Measurements from ENCODE around the gene PPARG. TPM values are rescaled to one million over a fixed set of nuclear protein-coding genes. Genes with fewer than 3 reads are reported as not detected.

The PPARG gene
- polyA plus RNA-seq, 1 donor (not counting 4 experiments of a cell fraction or from before 2014, with no cell fraction given), result 3.1 TPM

DNA sequence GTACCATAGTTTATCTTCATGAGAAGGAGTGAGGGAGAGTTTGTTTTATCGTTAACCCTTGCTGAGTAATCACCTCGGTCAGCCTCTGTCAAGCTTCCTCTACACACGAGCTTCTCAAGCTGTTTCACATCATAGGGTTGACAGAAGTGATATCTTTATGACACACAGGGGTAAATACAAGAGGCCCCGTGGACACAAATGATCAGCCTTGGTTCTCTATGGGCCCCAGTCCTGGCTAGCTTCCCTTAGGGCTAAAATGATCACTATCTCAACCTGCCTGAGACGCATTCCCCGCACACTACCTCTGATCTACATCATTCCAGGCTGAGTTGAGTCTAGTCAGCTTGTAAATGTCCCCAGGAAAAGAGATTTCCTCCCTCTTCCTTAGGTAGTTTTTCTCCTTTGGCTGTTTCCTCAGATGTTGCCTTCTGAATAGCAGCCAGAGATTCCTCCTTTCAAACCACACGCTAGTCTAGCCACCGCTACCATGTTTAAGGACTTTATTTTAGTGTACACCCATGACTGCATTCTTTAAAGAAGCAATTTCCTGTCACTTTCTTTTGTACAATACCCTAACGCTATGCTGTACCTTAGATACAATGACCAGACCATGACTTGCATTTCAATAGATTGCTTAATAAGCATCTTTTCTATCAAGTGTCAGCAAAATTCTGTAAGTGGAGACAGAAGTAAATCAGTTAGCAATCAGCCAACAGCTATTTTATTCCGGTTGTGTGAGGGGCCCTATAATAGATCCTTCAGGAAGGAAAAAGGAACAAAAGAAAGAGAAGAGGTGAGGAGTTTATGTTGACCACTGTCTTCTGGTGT lies 35.1 kb upstream of the PPARG start:
- no peak overlapping the region for H2AFZ ChIP-seq (ENCODE audit: control insufficient read depth, low read length)
- H4K20me1 ChIP-seq (ENCODE audit: control insufficient read depth, extremely low read depth, insufficient read depth, low read length), result no peaks in the 10 kb centered on the region
- H3K4me1 ChIP-seq (ENCODE audit: control insufficient read depth, extremely low read depth, insufficient read depth, low read length), result no peaks in the 10 kb centered on the region
- TF ChIP-seq EZH2 (IDR thresholded peaks at IDR 0.05; ENCODE audit: low read length), result no peak
- H3K4me3 ChIP-seq (ENCODE audit: control insufficient read depth in 2 of 3, extremely low read depth in 1 of 3, insufficient read depth in 2 of 3, low read depth in 1 of 3, low read length in 3 of 3), result no peak overlapping the region
- no peak overlapping the region for H3K27ac ChIP-seq (ENCODE audit: control insufficient read depth, insufficient read depth, low read length)
- no peaks in the 10 kb centered on the region for H3K79me2 ChIP-seq (ENCODE audit: control insufficient read depth, insufficient read depth, low read length)
- no peaks in the 10 kb centered on the region for H3K36me3 ChIP-seq (ENCODE audit: control insufficient read depth in 2 of 2, extremely low read depth in 1 of 2, insufficient read depth in 2 of 2, low read length in 2 of 2)
- no peak overlapping the region for H3K4me2 ChIP-seq (ENCODE audit: control insufficient read depth, extremely low read depth, insufficient read depth, low read depth, low read length)
- DNase-seq (ENCODE audit: low read depth, low spot score) (no peak), FAIRE-seq (no peak)
- H3K9me3 ChIP-seq (ENCODE audit: control insufficient read depth, low read depth, low read length), result no peaks in the 10 kb centered on the region
- no peaks in the 10 kb centered on the region for H3K9me1 ChIP-seq (ENCODE audit: control insufficient read depth, extremely low read depth, insufficient read depth, low read length)
- peaks cover 8% of the 10 kb centered on the region for H3K27me3 ChIP-seq (ENCODE audit: control insufficient read depth, extremely low read depth, insufficient read depth, low read length)
- dilution Hi-C loops (cut with MboI; ENCODE audit: extremely low pct_ligation_motif_present, low sequenced_read_pairs), result no loop called here
- H3K9ac ChIP-seq (ENCODE audit: control insufficient read depth, extremely low read depth, insufficient read depth, low read length), result no peak overlapping the region

DNA sequence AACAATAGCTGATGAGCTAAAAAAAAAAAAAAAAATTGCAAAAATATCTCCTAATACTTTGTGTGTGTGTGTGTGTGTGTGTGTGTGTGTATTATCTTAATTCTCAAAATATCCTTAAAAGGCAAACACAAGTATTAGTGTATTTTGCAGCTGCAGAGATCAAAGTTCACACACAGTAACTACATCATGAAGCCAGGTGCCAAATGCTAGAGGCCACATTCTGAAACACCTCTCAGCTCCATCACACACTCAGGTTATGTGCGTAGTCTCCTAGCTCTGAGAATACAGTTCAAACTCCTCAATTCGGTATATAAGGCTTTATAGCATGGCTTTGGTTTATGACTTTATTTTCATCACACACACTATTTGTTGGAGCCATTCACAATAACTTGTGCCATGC lies 33.5 kb upstream of the PPARG start:
- Histone ChIP-seq H3K36me3 (ENCODE audit: control insufficient read depth in 2 of 2, extremely low read depth in 1 of 2, insufficient read depth in 2 of 2, low read length in 2 of 2) (no peaks in the 10 kb centered on the region), H3K9me3 (ENCODE audit: control insufficient read depth, low read depth, low read length) (no peaks in the 10 kb centered on the region), H3K4me3 (ENCODE audit: control insufficient read depth in 2 of 3, extremely low read depth in 1 of 3, insufficient read depth in 2 of 3, low read depth in 1 of 3, low read length in 3 of 3) (no peak overlapping the region), H3K27ac (ENCODE audit: control insufficient read depth, insufficient read depth, low read length) (no peak overlapping the region), H4K20me1 (ENCODE audit: control insufficient read depth, extremely low read depth, insufficient read depth, low read length) (no peaks in the 10 kb centered on the region), H3K27me3 (ENCODE audit: control insufficient read depth, extremely low read depth, insufficient read depth, low read length) (peaks cover 8% of the 10 kb centered on the region), H3K9me1 (ENCODE audit: control insufficient read depth, extremely low read depth, insufficient read depth, low read length) (no peaks in the 10 kb centered on the region), H3K9ac (ENCODE audit: control insufficient read depth, extremely low read depth, insufficient read depth, low read length) (no peak overlapping the region), H3K4me2 (ENCODE audit: control insufficient read depth, extremely low read depth, insufficient read depth, low read depth, low read length) (no peak overlapping the region), H3K79me2 (ENCODE audit: control insufficient read depth, insufficient read depth, low read length) (no peaks in the 10 kb centered on the region), H3K4me1 (ENCODE audit: control insufficient read depth, extremely low read depth, insufficient read depth, low read length) (no peaks in the 10 kb centered on the region), H2AFZ (ENCODE audit: control insufficient read depth, low read length) (no peak overlapping the region)
- no peak for TF ChIP-seq EZH2 (IDR thresholded peaks at IDR 0.05; ENCODE audit: low read length)
- TF ChIP-seq, protein P1, sequence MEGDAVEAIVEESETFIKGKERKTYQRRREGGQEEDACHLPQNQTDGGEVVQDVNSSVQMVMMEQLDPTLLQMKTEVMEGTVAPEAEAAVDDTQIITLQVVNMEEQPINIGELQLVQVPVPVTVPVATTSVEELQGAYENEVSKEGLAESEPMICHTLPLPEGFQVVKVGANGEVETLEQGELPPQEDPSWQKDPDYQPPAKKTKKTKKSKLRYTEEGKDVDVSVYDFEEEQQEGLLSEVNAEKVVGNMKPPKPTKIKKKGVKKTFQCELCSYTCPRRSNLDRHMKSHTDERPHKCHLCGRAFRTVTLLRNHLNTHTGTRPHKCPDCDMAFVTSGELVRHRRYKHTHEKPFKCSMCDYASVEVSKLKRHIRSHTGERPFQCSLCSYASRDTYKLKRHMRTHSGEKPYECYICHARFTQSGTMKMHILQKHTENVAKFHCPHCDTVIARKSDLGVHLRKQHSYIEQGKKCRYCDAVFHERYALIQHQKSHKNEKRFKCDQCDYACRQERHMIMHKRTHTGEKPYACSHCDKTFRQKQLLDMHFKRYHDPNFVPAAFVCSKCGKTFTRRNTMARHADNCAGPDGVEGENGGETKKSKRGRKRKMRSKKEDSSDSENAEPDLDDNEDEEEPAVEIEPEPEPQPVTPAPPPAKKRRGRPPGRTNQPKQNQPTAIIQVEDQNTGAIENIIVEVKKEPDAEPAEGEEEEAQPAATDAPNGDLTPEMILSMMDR (optimal IDR thresholded peaks at IDR 0.05 in 1 of 3, IDR thresholded peaks at IDR 0.05 in 1 of 3, conservative IDR thresholded peaks at IDR 0.05 in 1 of 3; ENCODE audit: extremely low read depth in 1 of 3, insufficient read depth in 2 of 3, low read length in 3 of 3), result no peak
- dilution Hi-C loops (cut with MboI; ENCODE audit: extremely low pct_ligation_motif_present, low sequenced_read_pairs), result no loop called here
- FAIRE-seq (no peak), DNase-seq (ENCODE audit: low read depth, low spot score) (no peak)
